Stomach smooth muscle (tissue), 2 donors: ENCODE data around the gene SPC25.

Source experiments
- H3K27ac ChIP-seq: one replicate; pipeline ENCODE4 v1.7.0; 2013; ENCODE audit warnings: mild to moderate bottlenecking, low read length, inconsistent platforms
- H3K27me3 ChIP-seq, 2 donors: one replicate each; pipeline ENCODE4 v1.7.0; 2013; ENCODE audit warnings: low read length in 2 of 2; ENCODE audit not compliant: insufficient read depth in 2 of 2, control insufficient read depth in 1 of 2
- H3K36me3 ChIP-seq, 2 donors: one replicate each; pipeline ENCODE4 v1.7.0; 2013; ENCODE audit warnings: low read length in 2 of 2; ENCODE audit not compliant: control insufficient read depth in 2 of 2, insufficient read depth in 2 of 2
- H3K4me1 ChIP-seq: one replicate; pipeline ENCODE4 v1.7.0; 2013; ENCODE audit warnings: low read length; ENCODE audit not compliant: control insufficient read depth, insufficient read depth
- H3K4me3 ChIP-seq, 2 donors: one replicate each; pipeline ENCODE4 v1.7.0; 2013; ENCODE audit warnings: low read length in 2 of 2
- H3K9ac ChIP-seq, 2 donors: one replicate each; pipeline ENCODE4 v1.7.0; 2013; ENCODE audit warnings: low read length in 2 of 2, mild to moderate bottlenecking in 1 of 2
- H3K9me3 ChIP-seq, 2 donors: one replicate each; pipeline ENCODE4 v1.7.0; 2013; ENCODE audit warnings: low read length in 2 of 2; ENCODE audit not compliant: control insufficient read depth in 2 of 2
- donor health status: healthy.
- donor health status: Pancreatic carcinoma.

Gene SPC25

DNA sequence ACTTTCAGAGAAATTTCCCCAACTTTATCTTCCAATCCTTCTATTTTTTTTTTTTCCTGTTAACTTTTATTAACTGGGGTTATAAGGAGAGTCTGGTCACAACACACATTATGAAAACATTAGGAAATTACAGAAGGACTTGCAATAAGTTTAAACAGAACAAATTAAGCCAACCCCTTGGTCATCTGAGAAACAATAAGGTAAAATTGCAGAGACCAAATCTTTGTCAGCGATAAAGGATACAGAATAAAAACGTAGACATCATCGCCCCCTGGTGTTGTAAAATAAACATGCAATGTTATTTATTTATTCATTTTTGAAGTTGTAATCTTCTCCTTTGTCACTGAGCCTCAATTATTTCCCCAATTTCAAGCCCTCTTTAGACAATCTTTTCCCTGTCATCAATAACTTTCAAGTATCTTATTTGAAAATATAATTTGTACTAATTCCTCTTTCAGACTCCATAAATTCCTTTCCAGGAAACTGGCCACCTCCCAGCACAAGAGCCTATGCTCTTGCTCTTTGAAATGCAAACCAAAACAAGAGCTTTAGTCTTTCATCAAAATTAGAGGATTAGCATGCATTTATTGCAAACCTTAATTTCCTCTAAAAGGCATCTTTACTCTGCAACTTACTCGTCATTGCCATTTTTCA is 30.4 kb upstream of the SPC25 start:
- no peaks in the 10 kb centered on the region for H3K36me3 ChIP-seq
- H3K27me3 ChIP-seq, result no peaks in the 10 kb centered on the region
- H3K9ac ChIP-seq, result no peak overlapping the region
- no peak overlapping the region for H3K27ac ChIP-seq
- H3K9me3 ChIP-seq, result no peaks in the 10 kb centered on the region
- H3K4me1 ChIP-seq, result no peaks in the 10 kb centered on the region
- no peak overlapping the region for H3K4me3 ChIP-seq

DNA sequence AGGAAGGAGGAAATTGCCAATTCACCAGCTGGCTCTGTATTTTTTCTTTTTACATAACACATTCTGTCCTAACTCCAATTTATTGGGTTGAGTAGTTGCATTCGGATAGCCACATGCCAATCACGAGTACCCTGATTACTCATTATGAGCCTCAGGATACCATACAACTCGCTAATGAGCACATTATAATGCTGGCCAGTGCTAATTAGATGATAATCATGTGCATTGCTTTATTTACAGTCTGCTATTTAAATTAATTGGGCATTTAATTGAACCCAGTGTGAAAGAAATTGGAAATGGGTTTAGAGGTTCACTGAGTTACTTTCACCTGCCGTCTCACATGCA is 26.1 kb upstream of the SPC25 start:
- no peak overlapping the region for H3K9ac ChIP-seq
- no peaks in the 10 kb centered on the region for H3K9me3 ChIP-seq
- H3K27me3 ChIP-seq, result no peaks in the 10 kb centered on the region
- no peaks in the 10 kb centered on the region for H3K36me3 ChIP-seq
- H3K4me1 ChIP-seq, result no peaks in the 10 kb centered on the region
- H3K4me3 ChIP-seq, result no peak overlapping the region
- H3K27ac ChIP-seq, result no peak overlapping the region

DNA sequence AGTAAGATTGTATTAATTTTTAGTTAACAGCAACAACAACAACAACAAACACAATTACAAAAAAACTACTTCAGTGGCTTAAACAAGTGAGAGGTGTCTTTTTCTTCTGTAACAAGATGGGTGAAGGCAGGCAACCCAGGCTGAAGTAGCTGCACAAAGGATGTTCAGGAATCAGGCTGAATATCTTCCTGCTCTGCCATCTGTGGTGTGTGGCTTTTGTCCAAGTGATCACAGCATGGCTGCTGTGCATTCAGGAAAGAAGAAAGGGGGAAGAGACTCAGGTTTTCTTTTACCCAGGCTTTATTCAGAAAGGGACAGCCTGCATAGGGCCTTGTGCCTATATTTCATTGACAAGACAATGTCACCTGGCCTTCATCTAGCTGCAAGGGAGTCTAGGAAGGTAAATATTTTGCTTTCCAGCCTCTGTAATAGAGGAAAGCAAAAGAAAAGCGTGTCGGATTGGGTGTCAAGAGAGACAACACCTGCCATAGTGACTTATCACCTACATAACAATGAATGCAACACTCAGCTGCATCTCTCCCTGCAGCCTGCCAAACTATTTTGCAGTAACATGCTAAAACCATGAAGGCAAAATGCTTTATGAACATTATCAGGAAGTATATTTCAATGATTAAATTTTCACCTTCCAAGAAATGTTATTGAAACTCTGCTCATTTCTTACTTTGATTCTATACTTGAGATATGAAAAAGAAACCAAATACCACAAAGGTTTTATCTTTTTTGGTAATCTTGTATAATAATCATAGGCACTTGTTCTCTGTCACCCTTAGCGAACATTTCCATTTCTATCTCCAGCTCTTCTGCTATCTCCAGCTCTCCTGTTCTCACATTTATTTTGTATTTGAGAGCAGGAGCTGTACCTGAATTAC is 25.5 kb upstream of the SPC25 start:
- H3K9ac ChIP-seq, result no peak overlapping the region

DNA sequence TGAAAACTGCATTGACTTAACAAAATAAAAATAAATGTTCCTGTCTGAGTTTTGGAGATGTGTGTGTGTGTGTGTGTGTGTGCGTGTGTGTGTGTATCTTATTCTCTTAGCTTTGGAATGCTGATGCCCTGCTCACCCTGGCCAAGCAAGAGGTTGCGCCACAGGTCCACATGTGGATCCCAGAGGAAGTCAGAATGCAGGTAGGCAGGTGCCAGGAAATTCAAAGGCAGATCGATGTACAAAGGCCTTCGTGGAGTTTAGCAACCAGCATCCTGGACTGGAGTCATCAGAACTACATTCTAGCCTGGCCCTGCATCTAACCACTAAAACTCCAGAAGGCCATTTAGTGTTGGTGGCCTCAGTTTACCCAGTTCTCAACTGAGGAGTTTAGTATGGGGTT is 23.3 kb upstream of the SPC25 start:
- Histone ChIP-seq H3K9ac (no peak overlapping the region), H3K27me3 (no peaks in the 10 kb centered on the region), H3K36me3 (no peaks in the 10 kb centered on the region), H3K27ac (no peak overlapping the region), H3K4me1 (no peaks in the 10 kb centered on the region), H3K4me3 (no peak overlapping the region), H3K9me3 (no peaks in the 10 kb centered on the region)

More for the DNA sequence above, 25.5 kb upstream of the SPC25 start:
- Histone ChIP-seq H3K9me3 (no peaks in the 10 kb centered on the region), H3K27ac (no peak overlapping the region), H3K36me3 (no peaks in the 10 kb centered on the region), H3K27me3 (no peaks in the 10 kb centered on the region), H3K4me3 (no peak overlapping the region), H3K4me1 (no peaks in the 10 kb centered on the region)

GRCh38 chr2:168912901-168913369 is 22.7 kb upstream of the SPC25 start:
- Histone ChIP-seq H3K4me1 (no peaks in the 10 kb centered on the region), H3K4me3 (peak overlapping the region; percentile 58 to 68), H3K36me3 (no peaks in the 10 kb centered on the region), H3K9me3 (no peaks in the 10 kb centered on the region), H3K9ac (peak overlapping the region in 1 of 2 donors; percentile 55), H3K27me3 (no peaks in the 10 kb centered on the region), H3K27ac (no peak overlapping the region)

GRCh38 chr2:168912466-168912865 is 22.2 kb upstream of the SPC25 start:
- Histone ChIP-seq H3K9me3 (no peaks in the 10 kb centered on the region), H3K9ac (no peak overlapping the region), H3K27me3 (no peaks in the 10 kb centered on the region), H3K36me3 (no peaks in the 10 kb centered on the region), H3K27ac (no peak overlapping the region), H3K4me3 (peak overlapping the region in 1 of 2 donors; percentile 68), H3K4me1 (no peaks in the 10 kb centered on the region)

- H3K27me3 ChIP-seq, result no peaks in the 10 kb centered on the region
- H3K27ac ChIP-seq, result no peak overlapping the region
- no peak overlapping the region for H3K4me3 ChIP-seq
- H3K9ac ChIP-seq, result no peak overlapping the region
- no peaks in the 10 kb centered on the region for H3K36me3 ChIP-seq
- H3K4me1 ChIP-seq, result no peaks in the 10 kb centered on the region
- H3K9me3 ChIP-seq, result no peaks in the 10 kb centered on the region
These were observed 20.1 kb upstream of the SPC25 start for GRCh38 chr2:168910330-168910729.

GRCh38 chr2:168907940-168908662 is 17.9 kb upstream of the SPC25 start:
- H3K9me3 ChIP-seq, result no peaks in the 10 kb centered on the region
- H3K36me3 ChIP-seq, result no peaks in the 10 kb centered on the region

DNA sequence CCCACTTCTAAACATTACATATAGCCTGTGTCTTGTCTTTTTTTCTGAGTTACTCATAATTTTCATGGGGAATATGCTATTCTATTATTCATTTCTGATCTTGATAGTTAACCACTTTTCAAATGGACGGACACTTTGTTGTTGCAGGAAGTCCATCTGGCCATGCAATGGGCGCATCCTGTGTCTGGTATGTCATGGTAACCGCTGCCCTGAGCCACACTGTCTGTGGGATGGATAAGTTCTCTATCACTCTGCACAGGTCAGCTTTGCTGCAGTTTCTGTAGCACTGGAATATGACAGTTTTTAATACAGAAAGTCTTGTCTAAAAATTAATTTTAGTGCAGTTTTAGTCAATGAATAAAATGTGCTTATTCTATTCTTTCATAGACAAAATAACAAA is 14.1 kb upstream of the SPC25 start:
- Histone ChIP-seq H3K4me1 (no peaks in the 10 kb centered on the region), H3K4me3 (no peak overlapping the region), H3K27me3 (no peaks in the 10 kb centered on the region), H3K36me3 (no peaks in the 10 kb centered on the region), H3K27ac (no peak overlapping the region), H3K9me3 (no peaks in the 10 kb centered on the region), H3K9ac (no peak overlapping the region)

More at GRCh38 chr2:168907940-168908662, 17.9 kb upstream of the SPC25 start:
- Histone ChIP-seq H3K4me1 (no peaks in the 10 kb centered on the region), H3K4me3 (no peak overlapping the region), H3K9ac (no peak overlapping the region), H3K27ac (no peak overlapping the region), H3K27me3 (no peaks in the 10 kb centered on the region)

DNA sequence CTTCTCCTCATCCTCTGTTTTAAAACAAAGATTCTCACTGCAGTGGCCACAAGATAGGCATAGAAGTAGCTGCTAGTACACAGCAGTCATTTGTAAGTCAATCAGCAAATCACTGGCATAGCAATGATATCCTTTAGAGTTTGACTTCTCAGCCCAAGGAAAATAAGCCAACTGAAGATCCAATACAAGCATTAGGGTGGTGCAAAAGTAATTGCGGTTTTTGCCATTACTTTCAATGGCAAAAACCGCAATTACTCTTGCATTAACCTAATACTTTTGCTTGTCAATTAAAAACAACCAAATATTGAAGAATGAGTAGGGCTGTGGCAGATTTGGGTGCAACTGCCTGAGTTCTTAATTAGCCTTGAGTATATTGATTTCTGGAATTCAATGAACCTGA is 13.7 kb upstream of the SPC25 start:
- no peak overlapping the region for H3K9ac ChIP-seq
- H3K9me3 ChIP-seq, result no peaks in the 10 kb centered on the region
- H3K4me3 ChIP-seq, result no peak overlapping the region
- H3K36me3 ChIP-seq, result no peaks in the 10 kb centered on the region
- H3K27me3 ChIP-seq, result no peaks in the 10 kb centered on the region
- H3K4me1 ChIP-seq, result no peaks in the 10 kb centered on the region
- no peak overlapping the region for H3K27ac ChIP-seq
